Heart left ventricle (tissue), 16 donors: ENCODE data around the gene ZNF215. TPM values are rescaled to one million over a fixed set of nuclear protein-coding genes. Genes with fewer than 3 reads are reported as not detected.

ENCODE experiments used
- ATAC-seq, 4 donors: fragments of 200-7000 bp; cut with Tn5 transposase; one replicate each; pipeline ENCODE4 v1.9.1; 2020 to 2022; ENCODE audit warnings: moderate library complexity in 4 of 4, mild to moderate bottlenecking in 3 of 4, moderate number of reproducible peaks in 1 of 4
- DNase-seq, 5 donors: peaks; one replicate each; pipeline ENCODE4 v3.0.0-alpha.2; 2020
- H3K27ac ChIP-seq, 12 donors: fragments of 200-600 bp; sonication (generic) in 4 of 12; one replicate each; pipeline versions ENCODE4 v1.5.0 to v1.8.0; 2016 to 2022; ENCODE audit warnings: mild to moderate bottlenecking in 2 of 12
- H3K27me3 ChIP-seq, 9 donors: fragments of 200-600 bp; sonication (generic) in 2 of 9; one replicate each; pipeline versions ENCODE4 v1.5.1 to v1.8.0; 2016 to 2022; ENCODE audit warnings: mild to moderate bottlenecking in 3 of 9
- H3K36me3 ChIP-seq, 9 donors: fragments of 200-600 bp; sonication (generic) in 2 of 9; one replicate each; pipeline versions ENCODE4 v1.5.0 to v1.8.0; 2018 to 2022; ENCODE audit warnings: mild to moderate bottlenecking in 2 of 9
- H3K4me1 ChIP-seq, 12 donors: fragments of 200-600 bp; sonication (generic) in 4 of 12; one replicate each; pipeline versions ENCODE4 v1.5.0 to v1.8.0; 2016 to 2022; ENCODE audit warnings: mild to moderate bottlenecking in 3 of 12
- H3K4me3 ChIP-seq, 12 donors: fragments of 200-600 bp; sonication (generic) in 4 of 12; one replicate each; pipeline versions ENCODE4 v1.5.0 to v1.8.0; 2017 to 2022; ENCODE audit warnings: mild to moderate bottlenecking in 9 of 12, moderate library complexity in 4 of 12
- H3K9me3 ChIP-seq, 12 donors: fragments of 200-600 bp; sonication (generic) in 4 of 12; one replicate each; pipeline versions ENCODE4 v1.5.0 to v1.8.0; 2016 to 2022; ENCODE audit warnings: mild to moderate bottlenecking in 1 of 12
- POLR2A ChIP-seq, 2 donors: fragments of 450-650 bp; IDR thresholded peaks; one replicate each; pipeline ENCODE4 v1.6.1; 2017; ENCODE audit warnings: antibody characterized with exemption in 2 of 2, mild to moderate bottlenecking in 2 of 2, moderate library complexity in 2 of 2
- WGBS, 4 donors: extraction: QIAGEN DNeasy Blood & Tissue Kit in 2 of 4; methylation state at CpG; one replicate each; pipeline versions ENCODE4 v1.1.5 to v1.1.7; 2013 to 2018; 5-methylcytosine and 5-hydroxymethylcytosine counted together
- intact Hi-C, 10 donors: fragments of 100-400 bp; cut with DNase I; formaldehyde crosslinking; loops; one replicate each; pipeline versions ENCODE4 v1.11.1 to v1.14.2; 2022
- polyA plus RNA-seq, 2 donors: library from polyadenylated mRNA; stranded (reverse); fragments of 200-250 nt; gene quantifications; one replicate each; pipeline ENCODE4 v1.2.3, GENCODE V29; 2013
- total RNA-seq, 9 donors: library from RNA; depleted of rRNA in 2 of 9; stranded (reverse); fragments of >200 nt in 2 of 9; fragmentation: NEBNext Ultra II Directional in 3 of 9; extraction: Animal tissue kit (Norgen Biotek cat#: 25700) in 3 of 9; gene quantifications; one replicate each; pipeline versions ENCODE4 v1.1.0 to v1.2.4, GENCODE V29; 2016 to 2023
- TF ChIP-seq, protein P1 (sequence below), 12 donors: fragments of 200-600 bp; sonication (generic) in 4 of 12; IDR thresholded peaks; one replicate each; pipeline versions ENCODE4 v1.5.0 to v1.8.0; 2018 to 2022; ENCODE audit warnings: antibody characterized with exemption in 12 of 12, mild to moderate bottlenecking in 5 of 12
- donor health status: ischemic (EF 13 %, LVEDD 7.1; RV severe dilation, severe dysfunction).
- donor health status: healthy with polysubstance abuse.
- donor health status: DM: no; HTN: yes; CAD: no.
- donor health status: DM: no; HTN: no; CAD: no.
- donor health status: ischemic (EF 25% LVEDD 6.9; RV normal size, moderate dysfunction).
- donor health status: ischemic (EF 25% LVEDD 5.7; RV mildly dilated, moderate dysfunction).
- donor health status: healthy.
- donor health status: DM: yes; HTN: yes; CAD: no.
- donor health status: ischemic (EF 35%, LVEDD 5.7; RV mildly dilated, moderate dysfunction).
- donor health status: nonischemic (EF 11% LVEDD 7.7; RV severe dilation, severe dysfunction).
- donor health status: DM: yes; HTN: yes; CAD: no.
- donor health status: PGD.
- donor health status: ischemic (EF 29% LVEDD 5.4; RV normal size, mild dysfunction).
- donor health status: nonischemic (EF 23%, LVEDD 6.1; RV moderate dilation, normal function).

ZNF215 gene
- total and polyA plus RNA-seq, 11 donors, result 0.04 to 0.72 (median 0.20) TPM; not detected in 3

DNA sequence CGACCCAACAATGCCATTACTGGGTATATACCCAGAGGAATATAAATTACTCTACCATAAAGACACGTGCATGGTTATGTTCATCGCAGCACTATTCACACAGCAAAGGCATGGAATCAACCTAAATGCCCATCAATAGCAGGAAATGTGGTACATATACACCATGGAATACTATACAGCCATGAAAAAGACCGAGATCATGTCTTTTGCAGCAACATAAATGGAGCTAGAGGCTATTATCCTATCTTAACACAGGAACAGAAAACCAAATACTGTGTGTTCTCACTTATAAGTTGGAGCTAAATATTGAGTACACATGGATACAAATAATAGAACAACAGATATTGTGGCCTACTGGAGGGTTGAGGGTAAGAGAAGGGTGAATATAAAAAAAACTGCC, 37.4 kb upstream of the ZNF215 start:
- TF ChIP-seq POLR2A (IDR thresholded peaks at IDR 0.05), result no peak
- TF ChIP-seq, protein P1, sequence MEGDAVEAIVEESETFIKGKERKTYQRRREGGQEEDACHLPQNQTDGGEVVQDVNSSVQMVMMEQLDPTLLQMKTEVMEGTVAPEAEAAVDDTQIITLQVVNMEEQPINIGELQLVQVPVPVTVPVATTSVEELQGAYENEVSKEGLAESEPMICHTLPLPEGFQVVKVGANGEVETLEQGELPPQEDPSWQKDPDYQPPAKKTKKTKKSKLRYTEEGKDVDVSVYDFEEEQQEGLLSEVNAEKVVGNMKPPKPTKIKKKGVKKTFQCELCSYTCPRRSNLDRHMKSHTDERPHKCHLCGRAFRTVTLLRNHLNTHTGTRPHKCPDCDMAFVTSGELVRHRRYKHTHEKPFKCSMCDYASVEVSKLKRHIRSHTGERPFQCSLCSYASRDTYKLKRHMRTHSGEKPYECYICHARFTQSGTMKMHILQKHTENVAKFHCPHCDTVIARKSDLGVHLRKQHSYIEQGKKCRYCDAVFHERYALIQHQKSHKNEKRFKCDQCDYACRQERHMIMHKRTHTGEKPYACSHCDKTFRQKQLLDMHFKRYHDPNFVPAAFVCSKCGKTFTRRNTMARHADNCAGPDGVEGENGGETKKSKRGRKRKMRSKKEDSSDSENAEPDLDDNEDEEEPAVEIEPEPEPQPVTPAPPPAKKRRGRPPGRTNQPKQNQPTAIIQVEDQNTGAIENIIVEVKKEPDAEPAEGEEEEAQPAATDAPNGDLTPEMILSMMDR (IDR thresholded peaks at IDR 0.05), result no peak
- WGBS, 4 donors, result 83 to 90% (median 86%) methylated on average over 4 of the region's 4 CpGs

DNA sequence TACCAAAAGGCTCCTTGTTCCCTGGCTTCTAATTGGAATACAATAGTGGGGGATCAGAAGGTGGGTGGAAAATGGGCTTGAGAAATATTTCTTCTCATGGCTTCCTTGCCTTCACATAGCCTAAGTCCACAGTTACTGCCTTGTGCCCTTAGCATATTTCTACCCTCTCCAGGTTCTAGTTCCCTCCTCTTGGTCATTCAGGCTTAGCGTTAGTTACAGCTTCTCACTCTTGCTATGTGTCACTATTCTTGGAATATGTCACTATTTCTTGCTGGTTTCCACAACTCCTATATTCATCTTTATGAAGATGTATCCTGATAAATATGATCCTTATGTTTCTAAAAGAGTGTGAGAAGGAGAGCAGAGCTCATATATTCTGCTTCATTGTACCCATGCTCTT, 36.4 kb upstream of the ZNF215 start:
- intact Hi-C loops, result no loop called here
- H3K27me3 ChIP-seq, result no peaks in the 10 kb centered on the region
- H3K27ac ChIP-seq, result no peak overlapping the region
- H3K36me3 ChIP-seq, result no peaks in the 10 kb centered on the region
- WGBS, 4 donors, result 75 to 92% (median 84%) methylated on average over 1 of the region's 1 CpG
- no peaks in the 10 kb centered on the region for H3K4me1 ChIP-seq
- no peak for DNase-seq
- no peak for TF ChIP-seq POLR2A (IDR thresholded peaks at IDR 0.05)
- peaks cover 0 to 12% (median 0%) of the 10 kb centered on the region in 12 donors for H3K9me3 ChIP-seq
- H3K4me3 ChIP-seq, result no peak overlapping the region
- no peak for ATAC-seq

More for the DNA sequence above, 37.4 kb upstream of the ZNF215 start:
- H3K4me1 ChIP-seq, result no peaks in the 10 kb centered on the region
- no peaks in the 10 kb centered on the region for H3K36me3 ChIP-seq
- intact Hi-C loops, result no loop called here
- H3K9me3 ChIP-seq, result peaks cover 0 to 12% (median 0%) of the 10 kb centered on the region in 12 donors
- H3K27me3 ChIP-seq, result no peaks in the 10 kb centered on the region
- no peak for ATAC-seq
- H3K4me3 ChIP-seq, result no peak overlapping the region
- DNase-seq, result no peak
- no peak overlapping the region for H3K27ac ChIP-seq

DNA sequence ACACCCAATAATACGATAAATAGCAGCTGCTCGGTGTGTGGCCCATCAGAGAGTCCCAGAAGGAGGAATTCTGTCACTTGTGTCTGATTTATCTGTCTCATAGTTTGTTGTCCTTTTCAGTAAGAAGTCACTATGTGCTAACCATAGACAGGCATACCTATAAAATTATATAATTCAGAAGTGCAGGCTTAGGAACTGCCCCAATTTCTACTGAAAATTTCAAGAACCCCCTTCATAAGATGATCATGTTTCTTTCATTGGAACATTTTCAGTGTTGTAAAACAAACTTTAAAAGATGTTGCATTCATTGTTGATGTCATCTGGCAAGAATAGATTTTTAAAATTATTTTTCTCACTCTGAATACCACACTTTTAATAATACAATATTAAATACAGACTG, 33.8 kb upstream of the ZNF215 start, which contains the start of gene OR2D2:
TSS of gene OR2D2 (minus strand) at position 101 of the 400 bp plus-strand sequence. CDS start at position 101, 0 bp downstream.
- whole genome bisulfite sequencing, 4 donors, result 75 to 85% (median 82%) methylated on average over 2 of the region's 2 CpGs
- intact Hi-C loops, result no loop called here
- Histone ChIP-seq H3K4me3 (no peak within 1 kb of the TSS), H3K27ac (no peak within 1 kb of the TSS), H3K9me3 (peaks cover 0 to 12% (median 0%) of the 10 kb centered on the region in 12 donors), H3K36me3 (no peaks in the 10 kb centered on the region), H3K27me3 (no peaks in the 10 kb centered on the region), H3K4me1 (no peaks in the 10 kb centered on the region)
- no peak for DNase-seq
- TF ChIP-seq, protein P1 (IDR thresholded peaks at IDR 0.05), result no peak
- no peak for TF ChIP-seq POLR2A (IDR thresholded peaks at IDR 0.05)
- ATAC-seq, result no peak

DNA sequence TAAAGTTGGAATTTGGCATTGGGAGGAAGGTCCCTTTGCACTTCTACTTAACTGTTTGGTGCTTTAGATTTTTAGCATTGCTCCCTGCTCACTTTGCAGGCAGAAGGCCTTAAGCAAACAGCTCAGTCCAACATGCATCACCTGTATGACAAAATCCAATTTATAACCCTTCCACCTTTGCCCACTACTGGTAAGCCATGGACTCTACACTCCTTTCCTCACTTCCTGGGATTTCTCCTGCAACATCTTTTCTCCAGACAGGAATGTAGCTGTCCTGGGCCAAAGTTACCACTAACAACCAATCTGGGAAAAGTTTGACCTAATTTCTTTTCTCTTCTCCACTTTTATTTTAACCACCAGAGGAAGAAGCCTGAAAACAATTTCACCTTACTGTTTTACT, 32.1 kb upstream of the ZNF215 start:
- TF ChIP-seq, protein P1 (IDR thresholded peaks at IDR 0.05), result no peak
- TF ChIP-seq POLR2A (IDR thresholded peaks at IDR 0.05), result no peak
- H3K4me1 ChIP-seq, result no peaks in the 10 kb centered on the region
- no peak for ATAC-seq
- H3K4me3 ChIP-seq, result no peak overlapping the region
- DNase-seq, result no peak
- no peak overlapping the region for H3K27ac ChIP-seq
- peaks cover 0 to 2% (median 0%) of the 10 kb centered on the region in 12 donors for H3K9me3 ChIP-seq
- no peaks in the 10 kb centered on the region for H3K27me3 ChIP-seq
- H3K36me3 ChIP-seq, result no peaks in the 10 kb centered on the region
- intact Hi-C loops, result no loop called here

DNA sequence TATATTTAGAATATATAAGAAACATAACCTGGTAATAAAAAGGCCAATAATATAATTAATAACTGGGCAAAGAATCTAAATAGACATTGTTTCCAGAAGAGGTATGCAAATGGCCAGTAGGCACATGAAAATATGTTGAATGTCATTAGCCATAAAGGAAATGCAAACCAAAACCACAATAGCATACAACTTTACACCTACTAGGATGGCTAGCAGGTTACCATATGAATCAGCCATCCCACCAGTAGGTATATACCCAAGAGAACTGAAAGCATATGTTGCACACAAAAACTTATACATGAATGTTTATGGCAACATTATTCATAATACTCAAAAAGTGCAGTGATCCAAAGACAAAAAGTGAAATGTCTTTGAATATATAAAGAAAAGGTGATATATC, 31.2 kb upstream of the ZNF215 start:
- no peak for TF ChIP-seq POLR2A (IDR thresholded peaks at IDR 0.05)
- TF ChIP-seq, protein P1 (IDR thresholded peaks at IDR 0.05), result no peak
- DNase-seq, result no peak
- H3K36me3 ChIP-seq, result no peaks in the 10 kb centered on the region
- no peak for ATAC-seq
- H3K9me3 ChIP-seq, result no peaks in the 10 kb centered on the region
- intact Hi-C loops, result no loop called here
- no peaks in the 10 kb centered on the region for H3K4me1 ChIP-seq
- H3K27me3 ChIP-seq, result no peaks in the 10 kb centered on the region
- H3K27ac ChIP-seq, result no peak overlapping the region
- H3K4me3 ChIP-seq, result no peak overlapping the region
